ENCODE measurements around the gene LRRC28. TPM values are rescaled to one million over a fixed set of nuclear protein-coding genes. Genes with fewer than 3 reads are reported as not detected.
A peak's percentile ranks its signal among the peaks of the same experiment; 100 is the strongest.
"Not testable (repeated sequence)": the region's sequence is repeated elsewhere in the genome, so short reads cannot be mapped to it uniquely, and the experiment has no call there.

Gene LRRC28
- total RNA-seq, 1 donor from 2014 or later: 34.2 TPM

DNA sequence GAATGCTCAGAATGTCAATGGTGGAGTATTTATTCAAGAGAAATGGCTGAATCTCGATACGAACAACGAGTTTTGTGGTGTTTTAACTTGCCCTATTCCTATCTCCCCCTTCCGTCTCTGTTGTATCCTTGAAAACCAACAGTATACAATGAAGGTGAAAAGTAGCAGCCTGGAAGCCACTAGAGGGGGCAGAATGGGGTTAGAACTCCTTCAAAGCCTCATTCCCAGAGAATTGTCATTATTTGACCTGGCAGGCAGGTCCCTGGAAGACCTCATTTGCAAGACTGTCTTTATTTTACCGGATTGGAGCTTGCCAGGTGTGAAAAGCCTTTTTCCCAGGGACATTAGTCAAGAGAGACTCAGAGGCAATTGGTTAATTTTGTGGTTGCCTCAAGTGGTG is 139.4 kb downstream of the LRRC28 start:
- DNase-seq (ENCODE audit: low read depth): no peak
- TF ChIP-seq, protein P1, sequence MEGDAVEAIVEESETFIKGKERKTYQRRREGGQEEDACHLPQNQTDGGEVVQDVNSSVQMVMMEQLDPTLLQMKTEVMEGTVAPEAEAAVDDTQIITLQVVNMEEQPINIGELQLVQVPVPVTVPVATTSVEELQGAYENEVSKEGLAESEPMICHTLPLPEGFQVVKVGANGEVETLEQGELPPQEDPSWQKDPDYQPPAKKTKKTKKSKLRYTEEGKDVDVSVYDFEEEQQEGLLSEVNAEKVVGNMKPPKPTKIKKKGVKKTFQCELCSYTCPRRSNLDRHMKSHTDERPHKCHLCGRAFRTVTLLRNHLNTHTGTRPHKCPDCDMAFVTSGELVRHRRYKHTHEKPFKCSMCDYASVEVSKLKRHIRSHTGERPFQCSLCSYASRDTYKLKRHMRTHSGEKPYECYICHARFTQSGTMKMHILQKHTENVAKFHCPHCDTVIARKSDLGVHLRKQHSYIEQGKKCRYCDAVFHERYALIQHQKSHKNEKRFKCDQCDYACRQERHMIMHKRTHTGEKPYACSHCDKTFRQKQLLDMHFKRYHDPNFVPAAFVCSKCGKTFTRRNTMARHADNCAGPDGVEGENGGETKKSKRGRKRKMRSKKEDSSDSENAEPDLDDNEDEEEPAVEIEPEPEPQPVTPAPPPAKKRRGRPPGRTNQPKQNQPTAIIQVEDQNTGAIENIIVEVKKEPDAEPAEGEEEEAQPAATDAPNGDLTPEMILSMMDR (IDR thresholded peaks at IDR 0.05; ENCODE audit: insufficient read depth, low read length, poor library complexity, severe bottlenecking): no peak
- no peak overlapping the region for H3K4me3 ChIP-seq (ENCODE audit: low read depth, low read length)

DNA sequence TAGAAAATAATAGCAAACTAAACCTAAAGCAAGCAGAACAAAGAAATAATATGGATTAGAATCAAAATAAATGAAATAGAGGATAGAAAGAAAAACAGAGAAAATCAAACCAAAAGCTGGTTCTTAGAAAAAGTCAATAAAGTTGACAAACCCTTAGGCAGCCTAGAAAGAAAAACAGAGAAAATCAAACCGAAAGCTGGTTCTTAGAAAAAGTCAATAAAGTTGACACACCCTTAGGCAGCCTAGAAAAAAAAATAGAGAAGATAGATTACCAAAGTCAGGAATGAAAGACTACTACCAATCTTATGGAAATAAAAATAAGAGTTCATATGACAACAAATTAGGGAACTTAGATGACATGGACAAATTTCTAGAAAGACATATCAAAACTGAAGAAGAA is 142.4 kb downstream of the LRRC28 start:
- Histone ChIP-seq H3K36me3 (ENCODE audit: control insufficient read depth, insufficient read depth, low read length) (no peaks in the 10 kb centered on the region), H3K4me3 (ENCODE audit: low read depth, low read length) (no peak overlapping the region), H3K27me3 (ENCODE audit: control insufficient read depth, insufficient read depth, low read length) (no peaks in the 10 kb centered on the region)
- DNase-seq (ENCODE audit: low read depth): no peak
- TF ChIP-seq, protein P1 (IDR thresholded peaks at IDR 0.05; ENCODE audit: insufficient read depth, low read length, poor library complexity, severe bottlenecking): no peak

More for the DNA sequence above, 139.4 kb downstream of the LRRC28 start:
- no peaks in the 10 kb centered on the region for H3K27me3 ChIP-seq (ENCODE audit: control insufficient read depth, insufficient read depth, low read length)
- no peaks in the 10 kb centered on the region for H3K36me3 ChIP-seq (ENCODE audit: control insufficient read depth, insufficient read depth, low read length)

- DNase-seq (ENCODE audit: low read depth): no peak
- TF ChIP-seq, protein P1 (IDR thresholded peaks at IDR 0.05; ENCODE audit: insufficient read depth, low read length, poor library complexity, severe bottlenecking): no peak
- Histone ChIP-seq H3K36me3 (ENCODE audit: control insufficient read depth, insufficient read depth, low read length) (no peaks in the 10 kb centered on the region), H3K4me3 (ENCODE audit: low read depth, low read length) (no peak overlapping the region), H3K27me3 (ENCODE audit: control insufficient read depth, insufficient read depth, low read length) (no peaks in the 10 kb centered on the region)
Measured at GRCh38 chr15:99396375-99396774, 145.1 kb downstream of the LRRC28 start.

GRCh38 chr15:99399061-99399460 is 147.8 kb downstream of the LRRC28 start:
- Histone ChIP-seq H3K27me3 (ENCODE audit: control insufficient read depth, insufficient read depth, low read length) (no peaks in the 10 kb centered on the region), H3K36me3 (ENCODE audit: control insufficient read depth, insufficient read depth, low read length) (no peaks in the 10 kb centered on the region), H3K4me3 (ENCODE audit: low read depth, low read length) (no peak overlapping the region)
- TF ChIP-seq, protein P1 (IDR thresholded peaks at IDR 0.05; ENCODE audit: insufficient read depth, low read length, poor library complexity, severe bottlenecking): no peak
- no peak for DNase-seq (ENCODE audit: low read depth)

DNA sequence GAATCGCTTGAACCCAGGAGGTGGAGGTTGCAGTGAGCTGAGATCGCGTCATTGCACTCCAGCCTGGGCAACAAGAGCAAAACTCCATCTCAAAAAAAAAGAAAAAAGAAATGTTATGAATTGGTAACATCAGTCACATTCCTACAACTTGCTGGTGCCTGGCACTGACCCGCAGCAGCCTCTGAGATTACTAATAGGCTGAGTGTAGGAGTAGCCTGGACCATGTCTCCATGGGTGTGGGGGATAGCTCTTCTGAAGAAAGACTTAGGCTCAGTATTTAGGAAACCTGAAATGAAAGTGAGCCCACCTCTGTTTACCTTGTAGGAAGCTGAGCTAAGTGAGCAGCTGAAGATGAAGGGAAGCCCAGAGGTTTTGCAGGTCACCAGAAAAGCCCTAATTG is 148.3 kb downstream of the LRRC28 start:
- TF ChIP-seq, protein P1 (IDR thresholded peaks at IDR 0.05; ENCODE audit: insufficient read depth, low read length, poor library complexity, severe bottlenecking): no peak
- peak; percentile 26 for DNase-seq (ENCODE audit: low read depth)
- H3K4me3 ChIP-seq (ENCODE audit: low read depth, low read length): no peak overlapping the region
- H3K27me3 ChIP-seq (ENCODE audit: control insufficient read depth, insufficient read depth, low read length): no peaks in the 10 kb centered on the region
- no peaks in the 10 kb centered on the region for H3K36me3 ChIP-seq (ENCODE audit: control insufficient read depth, insufficient read depth, low read length)

DNA sequence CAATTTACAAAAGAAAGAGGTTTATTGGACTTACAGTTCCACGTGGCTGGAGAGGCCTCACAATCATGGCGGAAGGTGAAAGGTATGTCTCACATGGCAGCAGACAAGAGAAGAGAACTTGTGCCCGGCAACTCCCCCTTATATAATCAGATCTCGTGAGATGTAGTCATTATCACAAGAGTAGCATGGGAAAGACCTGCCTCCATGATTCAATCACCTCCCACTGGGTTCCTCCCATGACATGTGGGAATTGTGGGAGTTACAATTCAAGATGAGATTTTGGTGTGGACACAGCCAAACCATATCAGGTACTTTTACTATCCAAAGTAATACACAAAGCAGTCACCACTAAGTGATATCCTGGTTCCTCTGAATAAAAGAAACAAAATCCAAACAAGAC is 149.9 kb downstream of the LRRC28 start:
- DNase-seq (ENCODE audit: low read depth); H3K36me3 ChIP-seq (ENCODE audit: control insufficient read depth, insufficient read depth, low read length); H3K4me3 ChIP-seq (ENCODE audit: low read depth, low read length); H3K27me3 ChIP-seq (ENCODE audit: control insufficient read depth, insufficient read depth, low read length): not testable (repeated sequence)
